NOMO-1 treated with dmso at 0.1 percent for 144 hours (cell line): ENCODE measurements around the gene MAML3.

Experiments
- DNase-seq: peaks from one replicate; lab custom pipeline; 2025; ENCODE audit not compliant: unreplicated experiment; lab: John Stamatoyannopoulos, UW

MAML3 gene

GRCh38 chr4:139876337-139876941, 277.5 kb downstream of the MAML3 start:
- no peak for DNase-seq

GRCh38 chr4:139875411-139875825, 278.6 kb downstream of the MAML3 start:
- DNase-seq = no peak

DNA sequence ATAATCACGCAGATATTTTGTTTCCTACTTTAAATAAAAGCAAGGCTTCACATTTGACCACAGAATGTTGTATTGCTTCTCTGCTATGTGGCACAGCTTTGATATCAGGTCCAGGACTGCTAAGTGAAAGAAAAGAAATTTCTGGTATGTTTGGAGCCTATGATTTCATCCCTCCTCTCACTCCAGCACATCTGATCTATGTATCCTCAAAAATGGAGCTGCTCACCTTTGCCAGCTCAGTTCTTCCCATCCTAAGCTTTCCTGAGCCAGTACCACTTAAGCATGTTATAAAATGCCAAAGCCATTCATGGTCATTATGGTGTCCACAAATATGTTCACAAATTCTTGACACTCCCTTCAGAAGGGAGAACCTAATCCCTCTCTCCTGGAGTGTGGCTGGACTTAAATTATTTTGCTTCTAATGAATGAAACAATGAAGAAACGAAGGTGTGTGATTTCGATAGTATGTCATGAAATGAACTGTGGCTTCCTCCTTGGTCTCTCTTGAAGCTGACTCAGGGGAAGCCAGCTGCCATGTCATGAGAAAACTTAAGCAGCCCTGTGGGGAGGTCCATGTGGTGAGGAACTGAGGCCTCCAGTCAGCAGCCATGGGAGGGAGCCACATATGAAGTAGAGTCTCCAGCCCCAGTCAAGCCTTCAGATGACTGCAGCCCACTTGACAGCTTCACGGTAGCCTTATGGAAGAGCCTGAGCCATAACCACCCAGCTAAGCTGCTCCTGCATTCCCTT, 280.7 kb downstream of the MAML3 start:
- no peak for DNase-seq

- DNase-seq = peak; percentile 94
Measured at GRCh38 chr4:139872274-139872673, 281.7 kb downstream of the MAML3 start.

DNA sequence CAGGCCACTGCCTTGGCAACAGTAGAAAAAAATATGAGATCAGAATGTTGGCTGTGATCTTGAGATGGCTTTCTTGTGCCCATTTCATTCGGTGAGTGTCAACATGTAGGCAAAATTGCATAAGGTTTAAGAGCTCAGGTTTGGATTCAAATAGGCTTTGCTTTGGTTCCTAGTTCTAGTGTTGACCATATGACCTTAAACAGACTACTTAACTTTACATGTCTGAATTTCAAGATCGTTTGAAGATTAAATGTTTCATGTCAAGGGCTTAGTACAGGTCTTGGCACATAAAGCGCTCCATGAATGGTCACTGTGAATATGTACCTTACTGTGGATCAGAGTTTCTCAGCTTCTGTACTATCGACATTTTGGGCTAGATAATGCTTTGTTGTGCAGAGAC, 284.2 kb downstream of the MAML3 start:
- DNase-seq = no peak

- DNase-seq = no peak
Measured at GRCh38 chr4:139866276-139866962, 287.6 kb downstream of the MAML3 start.

- no peak for DNase-seq
Measured at GRCh38 chr4:139865537-139865936, 288.4 kb downstream of the MAML3 start.

DNA sequence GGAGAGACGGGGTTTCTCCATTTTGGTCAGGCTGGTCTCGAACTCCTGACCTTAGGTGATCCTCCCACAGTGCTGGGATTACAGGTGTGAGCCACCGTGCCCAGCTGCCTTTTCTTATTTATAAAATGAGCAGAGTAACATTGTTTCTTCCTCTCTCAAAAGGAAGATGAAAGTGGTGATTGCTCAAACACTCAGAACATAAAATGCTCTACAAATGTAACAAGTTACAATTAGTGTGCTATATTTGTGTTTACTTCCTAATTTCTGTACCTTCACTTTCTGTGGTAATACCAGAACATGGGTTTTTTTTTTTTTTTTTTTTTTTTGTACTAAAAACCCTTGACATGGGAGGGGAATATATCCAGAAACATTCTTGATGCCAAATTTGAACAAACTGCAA, 290.5 kb downstream of the MAML3 start:
- DNase-seq = peak; percentile 40

GRCh38 chr4:139861471-139861870, 292.5 kb downstream of the MAML3 start:
- no peak for DNase-seq

DNA sequence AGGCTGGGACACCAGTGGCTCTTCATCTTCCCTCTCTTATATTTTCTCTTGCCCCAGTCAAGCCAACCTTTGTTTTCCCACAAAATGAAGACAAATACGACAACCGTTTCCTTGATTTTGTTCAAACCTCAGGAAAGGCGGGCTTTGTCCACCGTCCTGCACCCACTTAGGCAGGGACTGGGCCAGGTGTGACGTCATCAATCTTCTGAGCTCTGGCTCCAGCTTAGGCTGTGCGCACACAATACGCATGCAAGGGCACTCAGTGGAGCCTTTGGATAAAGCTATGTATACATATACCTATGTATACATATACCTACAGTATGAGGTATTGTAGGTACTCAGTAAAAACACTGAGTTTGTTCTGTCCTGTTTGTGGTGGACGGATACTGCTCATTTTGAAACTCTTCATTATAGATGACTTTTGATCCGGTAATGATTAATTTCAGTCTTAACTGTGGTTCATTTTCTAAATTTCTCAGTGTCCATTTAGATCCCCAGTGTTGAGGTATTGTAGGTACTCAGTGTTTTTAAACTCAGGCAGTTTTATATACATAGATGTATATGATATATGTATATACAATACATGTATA, 293.5 kb downstream of the MAML3 start:
- no peak for DNase-seq

DNA sequence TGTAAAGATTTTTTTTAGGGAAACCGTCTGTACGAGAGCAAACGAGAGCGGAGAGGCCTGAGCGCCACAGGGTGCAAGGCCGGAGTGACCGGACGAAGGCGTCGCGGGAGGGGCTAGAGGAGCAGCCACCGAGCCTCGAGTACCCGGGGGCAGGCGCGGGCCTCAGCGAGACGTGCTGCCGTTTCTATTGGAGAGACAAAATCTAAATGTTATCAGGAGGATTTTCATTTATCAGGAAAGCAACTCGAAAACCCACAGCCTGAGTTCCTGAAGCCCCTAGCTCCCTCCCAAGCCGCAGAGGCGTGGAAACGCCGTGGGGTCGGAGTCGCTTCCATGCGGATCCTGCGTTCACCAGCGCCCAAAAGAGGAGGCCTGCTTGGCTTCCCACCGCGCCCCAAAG, 294.1 kb downstream of the MAML3 start:
- DNase-seq = no peak

DNA sequence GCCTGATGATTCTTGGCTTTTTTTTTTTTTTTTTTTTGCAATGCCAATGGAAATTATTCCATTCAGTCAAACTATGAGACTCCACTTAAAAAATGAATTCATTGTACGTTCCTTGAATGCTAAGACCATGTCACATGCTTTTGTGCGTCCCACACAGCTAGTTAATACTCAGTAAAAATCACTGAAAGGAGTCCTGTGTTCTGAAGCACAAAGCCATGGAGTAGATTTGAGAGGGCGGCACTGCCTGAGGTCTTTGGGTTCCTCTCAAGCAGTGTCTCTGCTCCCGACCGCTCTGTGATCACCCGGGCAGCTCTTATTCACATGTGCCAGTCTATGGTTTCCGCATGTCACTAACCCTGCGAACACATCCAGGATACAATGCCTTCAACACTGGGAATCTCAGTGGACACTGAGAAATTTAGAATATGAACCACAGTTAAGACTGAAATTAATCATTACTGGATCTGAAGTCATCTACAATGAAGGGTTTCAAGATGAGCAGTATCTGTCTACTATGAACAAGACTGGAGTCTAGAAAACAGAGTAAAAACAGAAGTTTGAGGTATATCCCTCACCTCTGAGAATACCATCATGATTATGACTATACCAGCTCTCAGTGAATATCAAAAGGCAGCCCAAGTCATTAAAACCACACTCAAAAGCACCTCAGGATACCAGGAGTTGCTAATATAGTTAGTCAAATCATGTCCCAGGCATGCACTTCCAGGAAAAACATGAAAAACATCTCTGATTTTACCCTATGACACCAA, 295.4 kb downstream of the MAML3 start:
- no peak for DNase-seq

GRCh38 chr4:139857977-139858376, 296.0 kb downstream of the MAML3 start:
- DNase-seq = no peak

DNA sequence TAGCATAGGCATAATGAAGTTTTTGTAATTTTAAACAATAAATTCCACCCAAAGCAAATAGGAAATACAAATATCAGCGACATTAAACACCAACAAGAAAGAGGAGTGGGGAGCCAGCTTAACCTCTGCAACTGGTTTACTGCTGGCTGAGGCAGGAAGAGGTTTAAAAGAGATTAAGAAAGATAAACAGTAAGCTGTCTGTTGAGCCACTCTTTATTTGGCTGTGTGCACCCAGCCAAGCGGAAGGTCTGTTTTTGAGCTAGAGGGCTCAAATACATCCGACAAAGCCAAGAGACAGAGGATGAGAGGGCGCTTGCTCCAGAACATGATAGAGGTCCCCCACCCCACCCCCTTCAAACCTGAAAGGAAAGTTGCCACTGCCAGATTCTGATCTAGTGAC, 297.0 kb downstream of the MAML3 start:
- DNase-seq = no peak

- no peak for DNase-seq
Measured at GRCh38 chr4:139854668-139855403, 299.1 kb downstream of the MAML3 start.

GRCh38 chr4:139853309-139853708, 300.7 kb downstream of the MAML3 start:
- DNase-seq = no peak

DNA sequence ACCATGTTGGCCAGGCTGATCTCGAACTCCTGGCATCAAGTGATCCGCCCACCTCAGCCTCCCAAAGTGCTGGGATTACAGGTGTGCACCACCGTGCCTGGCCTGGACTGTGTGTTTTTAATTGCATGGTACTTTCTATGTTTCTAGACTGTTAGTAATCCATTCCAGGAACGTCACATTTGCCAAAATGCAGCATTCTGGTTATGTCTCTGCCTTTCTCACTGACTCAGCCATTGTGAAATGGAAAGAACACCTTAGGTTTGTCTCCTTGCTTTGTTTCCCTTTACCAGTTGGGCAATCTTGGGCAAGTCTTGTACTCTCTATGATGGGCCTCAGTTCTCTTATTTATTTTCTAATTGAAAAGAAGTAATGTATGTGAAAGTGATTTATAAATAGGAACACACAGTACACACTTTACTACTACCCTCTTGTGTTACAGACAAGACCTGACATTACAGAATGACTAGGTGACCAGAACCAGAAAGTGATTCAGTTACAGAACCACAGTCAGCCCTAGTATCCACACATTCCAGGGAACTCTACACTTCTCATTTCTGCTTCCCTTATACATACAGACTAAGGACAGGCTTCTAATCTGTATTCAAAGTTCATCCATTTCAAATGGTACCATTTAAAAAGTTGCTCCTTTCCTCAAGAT, 301.2 kb downstream of the MAML3 start:
- DNase-seq = no peak

DNA sequence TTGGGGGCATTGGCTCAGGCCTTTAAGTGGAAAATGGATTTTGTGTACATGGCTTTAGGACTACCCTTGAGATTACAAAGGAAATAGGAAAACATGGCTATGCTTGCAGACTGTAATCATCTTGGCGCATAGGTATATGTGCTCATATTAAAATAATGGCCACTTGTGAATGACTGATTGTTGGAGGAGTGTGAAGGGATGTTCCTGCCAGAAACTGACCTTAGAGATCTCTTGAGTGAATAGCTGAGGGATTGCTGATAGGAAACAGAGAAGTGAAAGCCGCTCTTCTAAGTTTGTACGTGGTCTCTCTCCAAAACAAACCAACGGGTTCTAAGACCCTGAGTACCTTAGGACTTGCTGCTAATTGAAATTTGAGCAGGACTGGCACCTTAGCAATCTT, 302.3 kb downstream of the MAML3 start:
- no peak for DNase-seq

DNA sequence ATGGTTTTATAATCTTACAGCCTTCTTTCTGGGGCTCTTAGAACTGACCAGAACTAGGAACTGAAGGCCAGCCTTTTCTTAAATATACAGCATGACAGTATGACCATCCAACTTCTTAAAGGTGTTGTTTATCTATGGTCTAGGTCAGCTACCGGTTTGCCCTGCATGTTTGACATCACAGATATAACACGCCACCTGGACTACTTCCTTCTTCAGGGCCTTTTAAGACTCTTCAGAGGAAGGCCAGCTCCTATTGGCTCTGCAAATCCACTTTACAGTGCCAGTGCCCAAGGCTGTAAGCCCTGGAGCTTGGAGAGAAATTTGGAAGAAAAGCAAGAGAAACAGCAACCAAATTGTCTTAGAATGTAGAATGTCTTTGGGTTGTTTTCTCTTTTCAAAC, 302.9 kb downstream of the MAML3 start:
- DNase-seq = no peak

GRCh38 chr4:139849219-139849618, 304.8 kb downstream of the MAML3 start:
- no peak for DNase-seq
